G401.6 (cell line): ENCODE data around the gene ATP13A3.

Experiments used
- FAIRE-seq: peaks from 2 replicates; lab custom pipeline; 2012; peaks lifted over from hg19 to GRCh38; lab: Jason Lieb, UNC

Gene ATP13A3

DNA sequence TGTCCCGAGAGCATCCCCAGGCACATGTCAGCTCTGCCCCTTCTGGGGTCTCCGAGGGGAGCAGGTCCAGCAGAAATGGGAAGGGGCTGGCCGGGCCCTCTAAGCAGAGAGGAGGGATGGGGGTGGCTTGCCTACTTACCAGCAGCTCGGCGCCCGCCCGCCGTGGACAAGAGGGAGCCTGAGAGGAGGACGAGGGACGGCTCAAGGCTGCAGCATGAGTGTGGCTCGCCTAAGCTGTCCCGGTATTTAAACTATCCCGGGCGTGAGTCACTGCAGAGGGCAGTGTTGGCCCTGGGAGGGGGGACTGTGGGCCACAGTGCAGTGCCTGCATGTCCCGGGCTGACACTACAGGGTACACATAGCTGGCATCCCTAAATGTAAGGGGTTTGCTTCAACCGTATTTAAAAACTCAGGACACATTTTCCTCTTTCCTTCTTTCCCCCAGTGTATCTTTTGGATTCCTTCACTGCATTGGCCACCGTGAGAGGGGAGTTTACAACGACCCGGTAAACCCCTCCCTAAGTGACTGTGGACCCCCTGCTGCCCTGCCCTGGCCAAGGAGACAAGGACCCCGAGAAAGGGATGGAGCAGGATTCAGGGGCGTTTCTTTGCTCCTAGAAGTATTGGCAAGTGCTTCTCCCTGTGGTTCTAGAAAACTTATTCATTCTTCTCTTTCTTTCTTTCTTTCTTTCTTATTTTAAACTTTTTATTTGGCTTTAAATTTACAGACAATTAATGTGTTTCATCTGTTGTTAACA, 117.1 kb downstream of the ATP13A3 start, which contains the start of gene LRRC15:
Gene LRRC15, minus strand, starts transcription at position 222 of the 758 bp plus-strand sequence. CDS start 8,700 bp downstream, outside the sequence.
- no peak for FAIRE-seq

DNA sequence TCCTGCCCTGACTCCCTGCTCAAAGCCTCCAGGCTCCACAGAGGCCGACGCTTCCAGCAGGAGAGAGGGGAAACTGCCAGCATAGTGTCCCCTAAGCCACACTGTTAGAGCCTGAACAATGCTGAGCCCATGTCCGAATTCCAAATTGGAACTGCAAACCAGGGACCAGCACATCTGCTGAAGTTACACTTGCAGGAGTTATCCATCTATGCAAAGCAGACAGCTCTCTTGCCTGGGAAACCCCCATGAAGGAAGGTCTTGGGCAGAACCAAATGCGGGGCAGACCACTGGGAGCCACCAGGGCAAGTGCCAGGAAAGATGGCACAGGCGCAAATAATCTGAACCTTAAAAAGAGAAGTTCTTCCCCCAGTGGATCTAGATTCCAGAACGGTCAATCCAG, 117.9 kb downstream of the ATP13A3 start:
- FAIRE-seq: no peak

DNA sequence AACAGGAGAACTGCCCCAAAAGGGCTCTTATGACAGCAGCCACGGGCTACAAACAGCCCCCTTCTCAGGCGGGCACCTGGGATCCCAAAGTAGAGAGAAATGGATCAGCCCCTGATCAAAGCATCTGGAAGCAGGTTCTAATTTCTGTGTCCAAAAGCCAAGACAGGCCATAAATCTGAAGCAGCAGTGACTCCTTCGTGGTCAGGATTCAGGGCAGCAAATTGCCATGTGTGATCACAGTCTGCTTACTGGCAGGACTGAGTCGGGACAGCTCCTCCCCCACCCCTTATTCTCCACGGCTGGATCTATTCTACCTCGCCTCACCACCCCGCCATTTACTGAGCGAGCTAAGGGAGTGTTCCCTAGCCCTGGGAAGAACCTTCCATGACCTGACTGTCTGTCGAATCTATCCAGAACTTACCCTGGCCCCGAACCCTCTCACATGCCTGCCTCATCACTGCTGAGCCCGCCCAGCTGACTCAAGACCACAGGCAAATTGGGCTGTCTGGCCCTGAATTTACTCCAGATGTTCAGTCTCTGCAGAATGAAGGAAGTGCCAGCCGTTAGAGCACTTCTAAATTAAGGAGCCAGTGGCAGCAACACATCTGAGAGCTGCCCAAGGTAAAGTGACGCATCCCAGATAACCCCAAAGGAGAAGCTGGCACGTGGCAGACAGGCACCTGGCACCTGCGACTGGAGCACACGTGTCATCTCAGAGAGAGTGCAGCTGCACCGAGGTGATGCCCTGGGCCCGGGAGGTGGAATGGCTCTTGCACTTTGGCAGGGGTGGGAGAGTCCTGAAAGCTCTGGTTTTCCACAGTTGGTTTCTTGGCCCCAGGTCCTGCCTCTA, 118.6 kb downstream of the ATP13A3 start:
- no peak for FAIRE-seq

DNA sequence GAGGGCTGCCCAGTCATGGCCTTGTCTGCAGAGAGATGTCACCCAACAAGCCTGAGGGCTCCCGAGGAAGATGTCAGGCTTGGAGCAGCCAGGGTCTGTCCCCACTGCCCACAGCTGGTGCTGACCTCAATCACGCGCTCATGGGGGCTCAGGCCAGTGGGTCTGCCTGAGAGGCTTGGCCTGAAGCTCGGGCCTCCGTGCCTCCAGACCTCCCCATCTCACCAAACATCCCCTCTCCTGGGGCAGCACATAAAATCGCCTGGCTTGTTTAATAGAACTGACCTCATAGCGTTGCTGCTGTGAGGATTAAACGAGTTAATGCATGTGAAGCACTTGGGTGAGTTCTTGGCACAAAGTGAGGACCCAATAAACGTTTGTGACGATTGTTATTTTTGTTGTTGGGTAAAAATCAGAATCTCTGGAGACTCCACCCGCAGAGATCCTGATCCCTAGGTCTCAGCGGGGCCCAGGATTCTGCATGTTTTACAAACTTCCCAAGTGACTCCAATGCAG, 120.8 kb downstream of the ATP13A3 start:
- no peak for FAIRE-seq

DNA sequence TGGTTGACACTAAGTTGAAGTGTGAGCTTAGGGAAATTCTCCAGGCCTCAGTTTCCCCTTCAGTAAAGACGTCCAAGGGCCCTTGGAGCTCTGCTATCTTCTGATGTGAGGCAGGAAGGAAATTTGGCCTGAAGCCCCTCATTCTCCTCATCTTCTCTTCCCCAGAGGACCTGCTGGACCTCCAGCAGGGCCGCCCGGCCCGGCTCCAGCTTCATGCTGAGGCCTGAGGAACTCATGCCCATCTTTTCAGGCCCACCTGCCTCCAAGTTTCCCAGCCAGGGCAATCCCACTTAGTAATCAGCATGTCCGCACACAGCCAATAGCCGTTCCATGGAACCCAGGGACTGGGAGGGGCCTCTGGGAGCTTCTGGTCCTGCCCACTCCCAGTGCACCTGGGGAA, 121.3 kb downstream of the ATP13A3 start:
- no peak for FAIRE-seq

DNA sequence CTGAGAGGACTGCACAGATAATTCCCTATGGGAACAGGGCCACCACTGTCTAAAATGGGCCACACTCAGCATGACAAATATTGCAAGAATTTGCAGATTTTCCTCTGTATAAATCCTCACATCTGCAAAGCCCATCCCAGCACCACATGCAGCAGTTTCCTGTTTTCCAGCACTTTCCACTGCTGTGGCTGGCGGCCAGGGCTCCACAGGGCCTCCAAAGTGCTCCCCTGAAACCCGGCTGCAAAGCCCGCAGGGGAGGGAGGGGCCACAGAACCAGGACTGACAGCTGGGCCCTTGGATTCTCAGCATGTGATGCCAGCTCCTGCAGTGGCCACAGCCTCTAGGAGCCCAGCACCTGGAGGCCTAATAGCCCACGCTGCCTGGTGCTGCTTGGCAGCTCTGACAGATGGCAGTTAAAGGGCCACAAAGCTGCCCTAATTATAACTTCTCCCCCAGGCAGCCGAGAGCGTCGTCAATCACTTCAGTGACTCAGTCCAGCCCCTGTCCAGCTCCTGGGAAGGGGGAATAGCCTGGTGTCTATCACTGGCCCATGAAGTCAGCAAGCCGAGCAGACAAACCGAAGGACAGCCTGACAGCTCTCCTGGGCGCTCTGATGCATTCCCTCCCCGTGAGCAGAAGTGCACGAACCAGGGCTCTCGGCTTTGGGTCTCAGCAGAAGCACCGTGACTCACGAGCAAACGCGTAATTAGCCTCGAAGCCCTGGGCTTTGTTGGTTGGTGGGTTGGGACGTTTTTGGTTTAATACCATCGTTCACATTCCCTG, 122.0 kb downstream of the ATP13A3 start:
- no peak for FAIRE-seq

DNA sequence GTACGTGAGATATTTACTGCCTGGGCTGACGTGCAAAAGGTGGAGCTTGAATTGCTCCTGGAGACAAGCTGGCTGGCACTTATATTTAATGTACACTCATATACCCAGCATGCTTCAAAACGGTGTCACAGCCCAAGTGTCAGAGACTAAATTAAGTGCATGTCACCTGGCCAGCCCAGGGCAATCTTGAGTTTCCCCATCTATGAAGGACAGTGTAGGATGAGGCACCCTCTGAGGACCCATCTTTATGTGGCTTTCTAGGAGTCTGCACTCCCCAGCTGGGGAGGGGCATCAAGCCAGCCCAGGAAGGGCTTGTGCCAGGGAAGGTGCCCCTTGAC, 122.5 kb downstream of the ATP13A3 start:
- FAIRE-seq: no peak

DNA sequence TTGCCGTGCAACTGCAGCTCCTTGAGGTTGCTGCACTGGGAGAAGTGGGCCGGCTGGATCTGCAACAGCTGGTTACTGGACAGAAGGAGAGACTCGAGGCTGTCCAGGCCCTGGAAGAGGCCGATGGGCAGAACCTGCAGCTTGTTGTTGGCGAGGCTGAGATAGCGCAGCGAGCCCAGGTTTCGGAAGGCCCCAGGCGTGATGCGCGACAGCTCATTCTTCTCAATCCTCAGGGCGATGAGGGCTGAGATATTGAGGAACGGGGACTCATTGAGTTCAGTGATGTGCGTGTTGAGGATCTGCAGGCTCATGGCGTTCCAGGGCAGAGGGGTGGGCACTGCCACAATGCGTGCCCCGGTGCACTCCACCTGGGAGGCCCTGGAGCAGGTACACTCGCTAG, 126.2 kb downstream of the ATP13A3 start:
- no peak for FAIRE-seq

DNA sequence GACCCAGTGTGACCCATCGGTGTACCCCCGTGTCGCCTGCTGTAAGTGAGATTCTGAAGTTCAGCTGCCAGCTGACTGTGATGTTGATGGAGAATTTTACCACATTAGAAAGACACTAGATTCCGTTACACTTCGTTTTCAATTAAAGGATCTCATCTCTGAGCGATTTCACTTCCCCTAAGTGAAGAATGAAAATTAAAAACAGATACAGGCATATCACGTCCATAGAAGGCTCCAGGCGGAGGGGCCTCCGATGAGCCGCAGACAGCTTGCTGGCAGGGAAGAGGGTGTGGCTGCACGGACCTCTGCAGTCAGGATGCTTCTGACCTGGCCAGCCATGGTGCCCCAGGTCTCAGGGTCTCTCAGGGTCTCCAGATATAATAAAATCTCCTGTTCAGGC, 129.1 kb downstream of the ATP13A3 start:
- FAIRE-seq: no peak

DNA sequence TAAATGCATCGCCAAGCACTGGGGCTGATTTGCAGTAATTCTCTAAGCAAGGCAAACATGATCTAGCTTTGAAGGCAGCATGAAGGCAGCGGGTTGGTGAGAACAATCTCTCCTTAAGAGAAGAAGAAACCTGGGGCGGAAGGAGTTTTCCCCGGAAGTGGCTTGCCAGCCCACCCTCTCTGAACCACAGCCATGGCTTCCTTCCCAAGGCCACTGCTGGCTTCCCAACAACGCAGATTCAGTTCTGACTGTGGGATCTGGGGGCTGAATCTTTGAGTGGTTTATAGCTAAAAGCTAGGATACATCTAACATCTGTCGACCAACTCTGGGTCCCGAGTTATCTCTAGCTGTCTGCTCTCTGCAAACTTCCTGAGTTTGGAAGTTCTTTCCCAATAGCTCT, 131.4 kb downstream of the ATP13A3 start:
- no peak for FAIRE-seq

DNA sequence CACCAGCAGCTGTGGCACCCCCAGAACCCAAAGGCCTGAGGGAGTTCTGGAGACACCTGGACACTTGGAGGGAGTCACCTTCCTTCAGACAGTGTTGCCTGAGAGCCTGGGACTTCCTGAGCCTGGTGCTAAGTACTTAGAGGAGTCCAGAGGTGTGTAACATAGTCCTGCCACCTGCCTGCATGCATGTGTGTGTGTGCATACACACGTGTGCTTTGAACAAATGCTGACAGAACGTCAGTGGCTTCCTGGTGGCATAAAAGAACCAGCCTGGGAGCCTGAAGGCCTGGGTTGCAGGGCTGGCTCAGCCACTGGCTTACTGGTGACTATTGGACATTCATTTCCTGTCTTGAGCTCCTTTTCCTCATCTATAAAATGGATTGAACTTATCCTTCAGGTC, 132.5 kb downstream of the ATP13A3 start:
- FAIRE-seq: no peak
